ENCODE data around the gene CHRNA10.

DNA sequence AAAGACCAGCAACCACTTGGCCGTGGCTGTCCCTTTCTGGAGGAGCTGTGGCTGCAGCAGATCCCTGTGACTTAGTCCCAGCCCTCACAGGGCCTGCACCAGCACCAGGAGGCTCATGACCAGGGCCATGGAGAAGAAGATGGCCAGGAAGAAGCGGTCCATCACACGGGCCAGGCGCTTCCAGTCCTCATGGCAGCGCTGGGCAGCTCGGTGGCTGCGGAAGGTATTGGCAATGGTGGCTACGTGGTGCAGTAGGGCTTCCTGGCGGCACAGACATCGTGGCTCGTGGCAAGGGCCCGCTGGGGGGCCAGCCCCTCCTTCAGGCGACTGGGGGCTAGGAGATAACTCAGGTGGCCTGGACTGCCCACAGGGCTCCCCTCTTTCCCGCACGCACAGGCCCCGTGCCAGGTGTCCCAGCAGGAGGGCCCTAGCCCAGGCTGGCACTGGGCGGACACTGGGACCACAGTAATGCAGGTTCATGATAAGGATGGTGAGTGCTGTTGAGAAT is 5.1 kb downstream of the CHRNA10 start:
- TF ChIP-seq CTCF (conservative IDR thresholded peaks at IDR 0.05) = no peak
- no peak for TF ChIP-seq EZH2 (IDR thresholded peaks at IDR 0.05; ENCODE audit: low read depth)

Data from PC-9 (cell line).